GM12875 (cell line): Measurements from ENCODE around the gene INPP5J.
A peak's percentile ranks its signal among the peaks of the same experiment; 100 is the strongest.

ENCODE experiments used
- H3K4me3 ChIP-seq: one replicate; pipeline ENCODE4 v1.5.1; 2011; ENCODE audit warnings: low read depth, low read length, control low read depth
- CTCF ChIP-seq: IDR thresholded peaks from 2 replicates; pipeline ENCODE4 v1.5.1; 2011; ENCODE audit warnings: low read depth, mild to moderate bottlenecking, control low read depth, inconsistent platforms, low read length, moderate library complexity, borderline replicate concordance; ENCODE audit not compliant: insufficient read depth

Gene INPP5J

GRCh38 chr22:31080164-31080847 is 42.5 kb upstream of the INPP5J start:
- no peak for TF ChIP-seq CTCF
- peak overlapping the region; percentile 64 for H3K4me3 ChIP-seq

GRCh38 chr22:31080848-31081649 is 41.7 kb upstream of the INPP5J start, which contains the start of gene SMTN:
TSS of gene SMTN (plus strand) at chr22:31081318. CDS start at chr22:31083259, 1,941 bp downstream.
- no peak for TF ChIP-seq CTCF
- H3K4me3 ChIP-seq: peak within 1 kb of the TSS; percentile 64

GRCh38 chr22:31081963-31082605 is 40.7 kb upstream of the INPP5J start:
- peak overlapping the region; percentile 64 for H3K4me3 ChIP-seq

GRCh38 chr22:31082606-31083376 is 40.0 kb upstream of the INPP5J start:
- peak; percentile 59; the same call in 1 of the 2 replicates for TF ChIP-seq CTCF
- peak overlapping the region; percentile 71 for H3K4me3 ChIP-seq

More at GRCh38 chr22:31081963-31082605, 40.7 kb upstream of the INPP5J start:
- TF ChIP-seq CTCF: no peak

- H3K4me3 ChIP-seq: peak overlapping the region; percentile 71
- TF ChIP-seq CTCF: no peak
Observed at GRCh38 chr22:31083377-31083768, 39.4 kb upstream of the INPP5J start.

- H3K4me3 ChIP-seq: peak overlapping the region; percentile 71
- no peak for TF ChIP-seq CTCF
Observed at GRCh38 chr22:31083923-31084810, 38.6 kb upstream of the INPP5J start.
